ENCODE data around the gene RPS15.

The RPS15 gene

DNA sequence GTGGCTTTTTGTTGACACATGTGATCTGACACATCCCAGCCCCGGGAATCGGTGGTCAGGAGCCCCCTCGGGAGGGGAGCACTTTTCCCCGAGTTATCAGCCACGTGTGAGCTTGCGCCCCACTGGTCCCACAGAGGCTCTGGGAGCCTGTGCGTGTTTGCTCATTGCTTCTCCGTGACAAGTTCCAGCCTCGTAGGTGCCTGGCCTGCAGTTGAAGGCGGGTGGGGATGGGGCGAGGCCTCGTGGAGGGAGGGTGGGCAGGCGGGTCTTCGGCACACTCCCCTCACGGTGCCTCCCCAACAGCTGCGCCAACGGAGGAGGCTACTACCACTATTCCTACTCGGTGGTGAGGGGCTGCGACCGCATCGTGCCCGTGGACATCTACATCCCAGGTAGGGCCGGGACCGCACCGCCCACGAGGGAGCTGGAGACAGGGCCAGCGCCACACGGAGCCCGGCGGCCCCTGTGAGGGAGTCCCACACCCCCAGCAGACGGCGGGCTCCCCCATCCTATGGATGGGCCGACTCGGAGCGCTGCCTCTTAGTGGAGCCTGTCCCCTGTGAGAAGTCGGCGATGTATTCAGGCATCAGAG lies 45.2 kb upstream of the RPS15 start:
- Mint-ChIP-seq H3K4me1 (no peaks in the 10 kb centered on the region), H3K27me3 (ENCODE audit: low read depth) (no peaks in the 10 kb centered on the region), H3K9me3 (no peaks in the 10 kb centered on the region), H3K4me3 (no peak overlapping the region), H3K36me3 (ENCODE audit: low read depth) (peaks cover 27% of the 10 kb centered on the region), H3K27ac (no peak overlapping the region)
- TF ChIP-seq, protein P1, sequence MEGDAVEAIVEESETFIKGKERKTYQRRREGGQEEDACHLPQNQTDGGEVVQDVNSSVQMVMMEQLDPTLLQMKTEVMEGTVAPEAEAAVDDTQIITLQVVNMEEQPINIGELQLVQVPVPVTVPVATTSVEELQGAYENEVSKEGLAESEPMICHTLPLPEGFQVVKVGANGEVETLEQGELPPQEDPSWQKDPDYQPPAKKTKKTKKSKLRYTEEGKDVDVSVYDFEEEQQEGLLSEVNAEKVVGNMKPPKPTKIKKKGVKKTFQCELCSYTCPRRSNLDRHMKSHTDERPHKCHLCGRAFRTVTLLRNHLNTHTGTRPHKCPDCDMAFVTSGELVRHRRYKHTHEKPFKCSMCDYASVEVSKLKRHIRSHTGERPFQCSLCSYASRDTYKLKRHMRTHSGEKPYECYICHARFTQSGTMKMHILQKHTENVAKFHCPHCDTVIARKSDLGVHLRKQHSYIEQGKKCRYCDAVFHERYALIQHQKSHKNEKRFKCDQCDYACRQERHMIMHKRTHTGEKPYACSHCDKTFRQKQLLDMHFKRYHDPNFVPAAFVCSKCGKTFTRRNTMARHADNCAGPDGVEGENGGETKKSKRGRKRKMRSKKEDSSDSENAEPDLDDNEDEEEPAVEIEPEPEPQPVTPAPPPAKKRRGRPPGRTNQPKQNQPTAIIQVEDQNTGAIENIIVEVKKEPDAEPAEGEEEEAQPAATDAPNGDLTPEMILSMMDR (IDR thresholded peaks at IDR 0.05; ENCODE audit: unreplicated experiment in 3 of 3): no peak

DNA sequence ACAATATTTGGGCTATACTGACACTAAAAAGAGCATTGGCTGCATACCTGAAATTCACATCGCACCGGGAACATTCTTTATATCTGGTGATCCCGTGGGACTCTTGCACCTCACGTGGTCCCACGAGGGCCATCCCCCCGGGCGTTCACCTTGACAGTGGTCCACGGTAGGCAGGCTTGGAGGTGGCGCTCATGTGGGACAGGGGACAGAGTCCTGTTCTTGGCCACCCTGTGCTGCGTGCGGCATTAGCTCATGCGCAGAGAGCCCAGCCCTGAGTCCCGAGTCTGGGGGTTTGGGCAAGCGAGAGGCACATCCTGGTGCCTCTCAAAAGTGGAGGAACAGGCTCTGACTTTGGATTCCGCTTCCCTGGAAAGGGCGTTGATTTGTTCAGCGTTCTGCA lies 44.4 kb upstream of the RPS15 start:
- Mint-ChIP-seq H3K27me3 (ENCODE audit: low read depth) (no peaks in the 10 kb centered on the region), H3K4me3 (no peak overlapping the region), H3K9me3 (no peaks in the 10 kb centered on the region), H3K4me1 (no peaks in the 10 kb centered on the region), H3K36me3 (ENCODE audit: low read depth) (peaks cover 26% of the 10 kb centered on the region), H3K27ac (no peak overlapping the region)
- TF ChIP-seq, protein P1 (IDR thresholded peaks at IDR 0.05; ENCODE audit: unreplicated experiment in 3 of 3): no peak

DNA sequence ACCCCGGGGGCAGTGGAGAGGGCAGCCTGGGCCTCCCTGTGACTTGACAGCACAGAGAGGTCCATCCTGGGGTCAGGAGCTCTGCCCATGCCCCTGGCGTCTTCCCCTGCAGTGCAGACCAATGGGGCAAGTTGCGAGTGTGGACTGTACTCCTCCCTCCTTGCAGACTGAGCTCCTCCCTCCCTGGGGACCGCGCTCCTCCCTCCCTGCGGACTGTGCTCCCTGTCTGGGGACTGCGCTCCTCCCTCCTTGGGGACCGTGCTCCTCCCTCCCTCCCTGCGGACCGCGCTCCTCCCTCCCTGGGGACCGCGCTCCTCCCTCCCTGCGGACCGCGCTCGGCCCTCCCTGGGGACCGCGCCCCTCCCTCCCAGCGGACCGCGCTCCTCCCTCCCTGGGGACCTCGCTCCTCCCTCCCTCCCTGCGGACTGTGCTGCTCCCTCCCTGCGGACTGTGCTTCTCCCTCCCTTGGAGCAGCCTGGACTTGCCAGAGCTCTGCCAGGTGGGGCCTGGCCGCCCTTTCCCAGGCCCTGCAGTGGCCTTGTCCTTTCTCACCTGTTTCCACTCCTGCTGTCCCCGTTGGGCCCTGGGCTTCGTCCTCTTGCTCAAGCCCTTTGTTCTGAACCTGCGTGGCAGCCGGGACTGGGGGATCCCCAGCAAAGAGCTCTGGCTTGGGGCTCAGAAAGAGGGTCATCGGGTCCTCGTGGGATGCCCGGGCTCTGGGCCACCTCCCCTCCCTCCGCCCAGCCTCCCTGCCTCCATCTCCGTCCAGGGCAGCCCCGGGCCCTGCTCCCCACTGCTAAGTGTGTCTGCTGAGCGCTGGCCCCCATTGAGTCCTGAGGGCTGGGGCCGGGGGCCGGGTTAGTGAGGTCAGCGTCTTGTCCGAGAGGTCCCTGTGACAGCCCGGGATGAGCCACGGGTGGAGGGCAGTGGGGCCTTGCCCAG lies 43.7 kb upstream of the RPS15 start:
- Mint-ChIP-seq H3K36me3 (ENCODE audit: low read depth) (peaks cover 19% of the 10 kb centered on the region), H3K27me3 (ENCODE audit: low read depth) (no peaks in the 10 kb centered on the region), H3K4me1 (no peaks in the 10 kb centered on the region), H3K4me3 (no peak overlapping the region), H3K9me3 (no peaks in the 10 kb centered on the region), H3K27ac (no peak overlapping the region)
- TF ChIP-seq, protein P1 (IDR thresholded peaks at IDR 0.05; ENCODE audit: unreplicated experiment in 3 of 3): no peak

DNA sequence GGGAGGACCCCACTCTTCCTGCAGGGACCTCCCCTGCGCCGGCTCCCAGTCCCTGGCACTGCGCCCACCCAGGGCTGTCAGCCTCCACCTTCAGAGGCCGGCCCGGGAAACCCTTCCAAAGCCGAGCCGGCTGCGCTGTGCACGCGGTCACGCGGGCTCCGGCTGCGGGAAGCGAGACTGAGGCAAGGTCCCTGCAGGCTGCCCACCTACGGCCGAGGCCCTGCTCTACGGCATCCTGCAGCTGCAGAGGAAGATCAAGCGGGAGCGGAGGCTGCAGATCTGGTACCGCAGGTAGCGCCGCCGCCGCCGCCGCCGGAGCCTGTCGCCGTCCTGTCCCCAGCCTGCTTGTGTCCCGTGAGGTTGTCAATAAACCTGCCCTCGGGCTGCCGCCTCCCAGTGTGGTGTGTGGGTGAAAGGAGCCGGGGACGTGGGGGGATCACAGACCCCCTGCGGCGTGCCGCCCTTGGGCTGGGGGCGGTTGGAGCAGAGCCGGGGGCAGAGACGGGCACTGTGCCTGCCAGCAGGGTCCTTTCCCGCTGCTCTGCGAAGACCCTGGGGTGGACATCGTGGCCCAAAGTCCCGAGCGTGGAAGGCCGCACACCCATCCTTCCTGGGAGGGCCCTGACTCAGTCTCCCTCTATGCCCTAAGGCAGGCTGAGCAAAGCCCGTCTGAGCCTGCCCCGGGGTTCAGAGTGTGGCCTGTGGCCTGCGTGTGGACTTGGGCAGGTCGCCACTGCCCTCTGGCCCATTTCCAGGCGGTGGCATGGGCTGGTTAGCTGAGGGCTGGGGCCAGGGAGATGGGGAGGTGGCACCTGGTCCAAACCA lies 42.8 kb upstream of the RPS15 start:
- Mint-ChIP-seq H3K36me3 (ENCODE audit: low read depth) (peaks cover 13% of the 10 kb centered on the region), H3K27me3 (ENCODE audit: low read depth) (no peaks in the 10 kb centered on the region), H3K4me1 (no peaks in the 10 kb centered on the region), H3K9me3 (no peaks in the 10 kb centered on the region), H3K27ac (no peak overlapping the region), H3K4me3 (no peak overlapping the region)
- TF ChIP-seq, protein P1 (IDR thresholded peaks at IDR 0.05; ENCODE audit: unreplicated experiment in 3 of 3): no peak

DNA sequence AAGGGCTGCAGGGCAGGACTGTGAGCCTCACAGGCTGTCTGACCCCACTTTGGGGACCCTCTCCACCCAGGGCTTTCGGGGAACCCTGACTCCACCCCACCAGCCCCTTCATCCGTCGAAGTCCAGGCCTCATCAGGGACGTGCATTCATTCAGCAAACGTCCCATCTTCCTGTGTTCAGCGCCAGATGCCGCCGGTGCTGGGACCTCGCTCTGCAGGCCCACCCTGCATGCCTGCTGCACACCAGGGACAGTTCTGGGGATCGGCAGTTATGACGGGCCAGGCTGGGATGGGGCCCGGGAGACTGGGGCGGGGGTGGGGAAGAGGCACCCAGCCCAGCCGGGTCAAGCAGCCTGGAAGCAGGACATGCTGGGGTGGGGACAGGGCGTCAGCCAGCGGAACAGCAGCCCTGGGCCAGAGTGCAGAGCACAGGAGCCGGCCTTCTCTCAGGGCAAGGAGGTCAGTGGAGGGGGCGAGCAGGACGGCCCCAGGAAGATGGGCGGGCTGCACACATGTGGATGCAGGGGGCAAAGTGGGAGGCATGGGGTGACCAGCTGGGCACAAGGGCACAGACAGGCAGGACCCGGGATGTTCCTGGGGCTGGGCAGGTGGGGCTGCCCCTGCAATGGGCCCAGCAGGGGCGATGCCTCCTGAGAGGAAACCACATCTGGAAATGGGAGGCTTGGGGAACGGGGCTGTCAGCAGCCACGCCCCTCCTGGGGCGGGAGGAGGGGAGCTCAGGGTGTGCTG lies 42.0 kb upstream of the RPS15 start:
- no peaks in the 10 kb centered on the region for H3K27me3 Mint-ChIP-seq (ENCODE audit: low read depth)
- H3K9me3 Mint-ChIP-seq: no peaks in the 10 kb centered on the region
- H3K4me3 Mint-ChIP-seq: no peak overlapping the region
- TF ChIP-seq, protein P1 (IDR thresholded peaks at IDR 0.05; ENCODE audit: unreplicated experiment in 3 of 3): no peak
- peaks cover 8% of the 10 kb centered on the region for H3K36me3 Mint-ChIP-seq (ENCODE audit: low read depth)
- H3K27ac Mint-ChIP-seq: no peak overlapping the region
- H3K4me1 Mint-ChIP-seq: no peaks in the 10 kb centered on the region

Measured in nephron (organoid).